Measurements from ENCODE around the gene NPHS1.

NPHS1 gene

GRCh38 chr19:35816846-35817245, 35.5 kb downstream of the NPHS1 start:
- no peak for TF ChIP-seq CTCF (IDR thresholded peaks at IDR 0.05; ENCODE audit: borderline replicate concordance, insufficient read depth, low read depth, low read length)
- no peak overlapping the region for H3K4me3 ChIP-seq (ENCODE audit: low read depth, low read length)

GRCh38 chr19:35816262-35816661, 36.0 kb downstream of the NPHS1 start:
- no peak overlapping the region for H3K4me3 ChIP-seq (ENCODE audit: low read depth, low read length)
- TF ChIP-seq CTCF (IDR thresholded peaks at IDR 0.05; ENCODE audit: borderline replicate concordance, insufficient read depth, low read depth, low read length): no peak

GRCh38 chr19:35813043-35813890, 39.0 kb downstream of the NPHS1 start:
- no peak for TF ChIP-seq CTCF (IDR thresholded peaks at IDR 0.05; ENCODE audit: borderline replicate concordance, insufficient read depth, low read depth, low read length)
- no peak overlapping the region for H3K4me3 ChIP-seq (ENCODE audit: low read depth, low read length)

- no peak for TF ChIP-seq CTCF (IDR thresholded peaks at IDR 0.05; ENCODE audit: borderline replicate concordance, insufficient read depth, low read depth, low read length)
- no peak within 1 kb of the TSS for H3K4me3 ChIP-seq (ENCODE audit: low read depth, low read length)
These were observed 39.9 kb downstream of the NPHS1 start, which contains the start of gene PRODH2 for GRCh38 chr19:35812220-35813042. PRODH2 (minus strand) TSS chr19:35812845; CDS start chr19:35812805, 40 bp downstream.

GRCh38 chr19:35811317-35812219, 40.7 kb downstream of the NPHS1 start:
- TF ChIP-seq CTCF (IDR thresholded peaks at IDR 0.05; ENCODE audit: borderline replicate concordance, insufficient read depth, low read depth, low read length): no peak

GRCh38 chr19:35807633-35808032, 44.7 kb downstream of the NPHS1 start:
- H3K4me3 ChIP-seq (ENCODE audit: low read depth, low read length): no peak overlapping the region
- TF ChIP-seq CTCF (IDR thresholded peaks at IDR 0.05; ENCODE audit: borderline replicate concordance, insufficient read depth, low read depth, low read length): no peak

More at GRCh38 chr19:35811317-35812219, 40.7 kb downstream of the NPHS1 start:
- no peak overlapping the region for H3K4me3 ChIP-seq (ENCODE audit: low read depth, low read length)

All from GM12875 (cell line).